HG03025 (cell line): Measurements from ENCODE around the gene ZNF580.

Source experiments
- ATAC-seq: cut with Tn5 transposase; IDR thresholded peaks from one replicate; pipeline ENCODE4 v1.9.1; 2021; ENCODE audit warnings: mild to moderate bottlenecking, moderate library complexity; ENCODE audit not compliant: unreplicated experiment, low FRiP score

ZNF580 gene

DNA sequence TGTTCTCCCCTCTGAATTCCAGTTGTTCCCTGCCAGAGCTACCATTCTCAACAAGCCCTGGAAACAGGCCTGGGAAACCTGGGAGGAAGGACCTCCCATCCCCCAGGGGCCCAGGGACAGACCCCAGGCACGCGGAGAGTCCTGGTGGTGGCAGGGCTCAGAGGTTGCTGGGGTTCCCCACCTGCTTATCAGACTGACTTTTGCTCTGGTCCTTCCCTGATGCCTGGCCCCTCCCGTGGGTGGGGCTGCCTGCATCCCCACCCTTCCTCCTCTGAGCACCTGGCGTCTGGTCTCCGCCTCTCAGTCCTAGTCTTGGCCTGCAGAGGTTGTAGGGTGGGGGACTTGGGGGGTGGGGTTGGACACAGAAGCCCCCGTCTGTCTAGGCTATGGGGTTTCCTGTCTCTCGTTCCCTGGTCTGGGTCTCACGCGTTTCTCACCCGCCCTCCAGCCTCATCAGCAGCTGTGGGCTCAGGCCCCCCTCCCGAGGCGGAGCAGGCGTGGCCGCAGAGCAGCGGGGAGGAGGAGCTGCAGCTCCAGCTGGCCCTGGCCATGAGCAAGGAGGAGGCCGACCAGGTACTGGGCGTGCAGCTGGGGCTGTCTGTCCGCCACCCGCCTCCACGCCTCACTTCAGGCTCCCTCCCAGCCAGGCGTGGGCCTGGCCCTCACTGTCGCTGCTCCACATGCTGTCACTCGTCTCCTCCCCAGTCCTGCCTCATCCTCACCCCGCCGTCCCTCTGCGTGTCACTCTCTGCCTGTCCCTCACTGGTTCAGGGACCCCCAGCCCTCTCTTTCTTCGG is 47.8 kb downstream of the ZNF580 start:
- ATAC-seq: no peak

DNA sequence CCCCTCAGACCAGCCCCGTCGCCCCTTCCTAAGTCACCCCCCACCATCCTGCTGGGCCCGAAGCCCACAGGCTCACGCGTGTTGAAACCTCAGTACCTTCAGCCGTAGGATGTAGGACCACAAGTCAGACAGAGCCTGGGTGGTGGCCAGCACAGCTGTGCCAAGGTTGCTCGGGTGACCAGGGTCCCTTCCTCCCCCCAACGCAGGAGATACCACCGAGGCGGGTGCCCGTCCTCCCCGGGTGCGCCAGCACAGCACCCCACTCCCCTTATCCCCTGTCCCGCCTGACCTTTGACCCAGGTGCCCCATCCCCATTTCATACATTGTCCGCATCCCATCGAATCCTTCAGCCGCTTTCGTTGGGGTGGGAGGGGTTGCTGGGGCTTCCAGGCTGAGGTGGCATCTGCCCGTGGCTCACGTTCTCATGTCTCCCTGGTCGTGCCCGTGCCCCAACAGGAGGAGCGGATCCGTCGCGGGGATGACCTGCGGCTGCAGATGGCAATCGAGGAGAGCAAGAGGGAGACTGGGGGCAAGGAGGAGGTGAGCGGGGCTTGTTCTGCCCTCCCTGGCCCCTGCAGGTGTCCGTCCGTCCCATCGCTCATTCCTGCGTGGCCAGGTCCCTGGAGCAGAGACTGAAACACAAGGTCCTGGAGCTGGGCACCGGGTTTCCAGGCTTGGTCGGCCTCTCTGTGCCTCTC is 48.8 kb downstream of the ZNF580 start:
- no peak for ATAC-seq

DNA sequence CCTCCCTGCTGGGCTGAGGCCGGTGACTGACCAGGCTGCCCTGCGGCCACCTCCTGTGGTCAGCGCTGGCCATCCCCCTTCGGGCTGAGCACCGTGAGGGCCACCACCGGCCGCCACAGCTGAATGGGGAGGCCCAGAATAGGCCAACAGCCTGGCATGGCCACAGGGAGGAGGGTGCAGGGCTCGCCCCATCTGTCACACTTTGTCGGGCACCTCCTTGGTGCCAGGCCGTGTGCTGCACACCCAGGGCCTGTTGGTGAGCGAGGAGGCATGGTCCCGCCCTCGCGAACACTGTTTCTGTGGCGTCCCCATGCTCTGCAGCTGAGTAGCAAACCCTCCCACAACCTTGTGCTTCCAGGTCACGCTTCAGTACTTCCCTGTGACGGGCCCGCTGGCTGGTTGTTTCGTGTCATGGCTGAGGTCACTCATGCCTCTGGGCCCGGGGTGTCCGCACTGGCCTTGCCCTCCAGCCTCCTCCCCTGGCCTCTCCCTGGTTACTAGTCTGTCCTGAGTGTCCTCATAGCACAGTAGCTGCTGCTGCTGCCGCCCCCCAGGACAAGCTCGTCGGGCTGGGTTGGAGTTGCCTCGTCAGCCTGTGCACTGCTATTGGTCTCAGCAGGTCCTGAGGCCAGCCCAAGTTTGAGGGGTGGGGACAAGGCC is 49.4 kb downstream of the ZNF580 start:
- ATAC-seq: no peak

DNA sequence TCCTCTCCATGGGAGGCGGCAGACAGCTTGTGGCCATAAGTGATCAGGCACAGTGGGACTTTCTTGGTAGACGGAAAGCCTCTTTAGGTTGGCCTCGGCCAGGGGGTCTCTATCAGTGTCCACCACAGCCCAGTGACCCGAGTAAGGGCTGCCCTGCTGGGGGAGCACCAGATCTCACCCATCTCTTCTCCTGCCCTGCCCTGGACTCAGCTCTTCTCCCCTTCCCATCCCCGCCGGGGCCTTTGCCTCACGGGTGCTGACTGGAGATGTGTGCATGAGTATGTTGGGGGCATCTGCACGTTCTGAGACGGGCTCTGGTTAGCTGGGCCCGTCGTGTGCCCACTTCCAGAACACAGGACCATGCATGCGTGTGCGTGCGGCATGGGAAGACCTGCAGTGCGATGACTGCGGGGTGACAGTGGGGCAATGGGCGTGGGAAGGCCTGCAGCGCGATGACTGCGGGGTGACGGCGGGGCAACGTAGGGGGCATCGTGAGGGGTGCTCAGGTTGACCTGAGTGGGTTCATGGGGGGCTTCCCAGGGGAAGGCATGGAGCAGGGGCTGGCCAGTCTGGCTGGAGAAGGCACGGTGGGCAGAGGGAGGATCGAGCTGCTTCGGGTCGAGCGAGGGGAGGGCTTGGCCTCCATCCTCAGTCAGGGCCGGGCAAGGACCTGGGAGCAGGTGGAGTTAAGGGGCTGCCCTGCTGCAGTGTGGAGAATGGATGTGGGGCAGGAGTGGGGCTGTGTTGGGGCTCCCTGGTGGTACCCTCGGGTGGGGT is 50.2 kb downstream of the ZNF580 start:
- ATAC-seq: no peak

DNA sequence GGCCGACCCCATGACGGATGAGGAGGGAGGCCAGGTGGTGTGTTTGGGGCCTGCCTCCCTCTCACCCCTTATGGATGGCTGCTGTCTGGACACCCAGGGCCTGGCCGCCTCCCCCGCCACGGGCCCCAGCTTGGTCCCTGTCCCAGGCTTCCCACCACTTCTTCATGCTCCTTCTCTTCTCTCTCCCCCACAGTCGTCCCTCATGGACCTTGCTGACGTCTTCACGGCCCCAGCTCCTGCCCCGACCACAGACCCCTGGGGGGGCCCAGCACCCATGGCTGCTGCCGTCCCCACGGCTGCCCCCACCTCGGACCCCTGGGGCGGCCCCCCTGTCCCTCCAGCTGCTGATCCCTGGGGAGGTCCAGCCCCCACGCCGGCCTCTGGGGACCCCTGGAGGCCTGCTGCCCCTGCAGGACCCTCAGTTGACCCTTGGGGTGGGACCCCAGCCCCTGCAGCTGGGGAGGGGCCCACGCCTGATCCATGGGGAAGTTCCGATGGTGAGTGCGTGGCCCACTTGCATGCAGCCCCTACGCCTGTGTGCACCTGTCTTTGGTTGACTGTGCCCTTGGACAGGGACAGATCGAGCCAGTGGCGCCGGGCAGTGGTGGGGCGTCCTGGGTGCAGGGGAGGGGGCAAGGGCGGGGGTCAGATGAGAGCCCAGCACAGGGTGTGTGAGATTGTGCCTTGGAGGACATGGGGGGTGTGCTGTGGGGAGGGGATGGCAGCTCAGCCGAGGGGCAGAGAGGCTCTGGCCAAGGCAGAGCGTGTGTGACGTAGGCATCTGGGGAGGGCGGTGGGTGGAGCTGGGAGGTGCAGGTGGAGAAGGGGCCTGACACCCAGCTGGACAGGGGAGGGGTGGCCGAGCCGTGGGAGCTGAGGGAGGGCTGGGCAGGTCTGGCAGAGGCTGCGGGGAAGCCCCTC is 51.0 kb downstream of the ZNF580 start:
- no peak for ATAC-seq

DNA sequence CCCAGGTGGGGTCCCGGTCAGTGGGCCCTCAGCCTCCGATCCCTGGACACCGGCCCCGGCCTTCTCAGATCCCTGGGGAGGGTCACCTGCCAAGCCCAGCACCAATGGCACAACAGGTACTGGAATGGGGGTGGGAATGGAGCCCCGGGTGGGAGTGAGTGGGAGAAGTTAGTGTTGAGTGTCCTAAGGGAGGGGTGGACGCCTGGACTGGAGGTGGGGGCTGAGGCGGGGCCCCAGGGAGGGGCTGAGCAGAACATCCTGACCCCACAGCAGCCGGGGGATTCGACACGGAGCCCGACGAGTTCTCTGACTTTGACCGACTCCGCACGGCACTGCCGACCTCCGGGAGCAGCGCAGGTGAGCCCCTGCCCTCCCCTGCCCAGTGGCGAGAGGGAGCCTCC is 51.9 kb downstream of the ZNF580 start:
- no peak for ATAC-seq
